Activated CD8-positive, alpha-beta memory T cell treated with anti-CD3 and anti-CD28 coated beads, Interleukin-2, amount 10 ng/mL, durations not matched to agents 7 days and 5 days (primary cell): ENCODE data around the gene FOXN3. TPM values are rescaled to one million over a fixed set of nuclear protein-coding genes. Genes with fewer than 3 reads are reported as not detected.
A peak's percentile ranks its signal among the peaks of the same experiment; 100 is the strongest.

ENCODE experiments used
- ATAC-seq: fragments of 150-1000 bp; cut with Tn5 transposase; one replicate; pipeline ENCODE4 v1.10.0; 2021; ENCODE audit warnings: moderate library complexity
- CTCF ChIA-PET: fragments of 350-600 bp; sonication (Branson Sonifier 250); formaldehyde crosslinking; loops from one replicate; lab custom pipeline; 2021; ENCODE audit warnings: antibody characterized with exemption; lab: Charles Lee
- DNase-seq: peaks from one replicate; pipeline ENCODE4 v3.0.0-alpha.2; 2020
- H3K27ac Mint-ChIP-seq: one replicate; pipeline ENCODE4 v1.8.0; 2021; ENCODE audit warnings: mild to moderate bottlenecking, mixed read lengths
- H3K27me3 Mint-ChIP-seq: one replicate; pipeline ENCODE4 v1.8.0; 2021; ENCODE audit warnings: mixed read lengths
- H3K36me3 Mint-ChIP-seq: one replicate; pipeline ENCODE4 v1.8.0; 2021; ENCODE audit warnings: mild to moderate bottlenecking, mixed read lengths
- H3K4me1 Mint-ChIP-seq: one replicate; pipeline ENCODE4 v1.8.0; 2021; ENCODE audit warnings: mixed read lengths
- H3K4me3 Mint-ChIP-seq: one replicate; pipeline ENCODE4 v1.8.0; 2021; ENCODE audit warnings: mild to moderate bottlenecking, moderate library complexity, mixed read lengths
- H3K9me3 Mint-ChIP-seq: one replicate; pipeline ENCODE4 v1.8.0; 2022; ENCODE audit warnings: low read depth, mixed read lengths
- total RNA-seq, 2 experiments: library from RNA; stranded (reverse); gene quantifications; one replicate each; pipeline ENCODE4 v1.2.3, GENCODE V29; 2021

The FOXN3 gene, protein sequence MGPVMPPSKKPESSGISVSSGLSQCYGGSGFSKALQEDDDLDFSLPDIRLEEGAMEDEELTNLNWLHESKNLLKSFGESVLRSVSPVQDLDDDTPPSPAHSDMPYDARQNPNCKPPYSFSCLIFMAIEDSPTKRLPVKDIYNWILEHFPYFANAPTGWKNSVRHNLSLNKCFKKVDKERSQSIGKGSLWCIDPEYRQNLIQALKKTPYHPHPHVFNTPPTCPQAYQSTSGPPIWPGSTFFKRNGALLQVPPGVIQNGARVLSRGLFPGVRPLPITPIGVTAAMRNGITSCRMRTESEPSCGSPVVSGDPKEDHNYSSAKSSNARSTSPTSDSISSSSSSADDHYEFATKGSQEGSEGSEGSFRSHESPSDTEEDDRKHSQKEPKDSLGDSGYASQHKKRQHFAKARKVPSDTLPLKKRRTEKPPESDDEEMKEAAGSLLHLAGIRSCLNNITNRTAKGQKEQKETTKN
- 100 to 1,000 TPM in 1 of 2 experiments, 10 to 100 TPM in 1; 85.6 to 103 TPM for total RNA-seq

DNA sequence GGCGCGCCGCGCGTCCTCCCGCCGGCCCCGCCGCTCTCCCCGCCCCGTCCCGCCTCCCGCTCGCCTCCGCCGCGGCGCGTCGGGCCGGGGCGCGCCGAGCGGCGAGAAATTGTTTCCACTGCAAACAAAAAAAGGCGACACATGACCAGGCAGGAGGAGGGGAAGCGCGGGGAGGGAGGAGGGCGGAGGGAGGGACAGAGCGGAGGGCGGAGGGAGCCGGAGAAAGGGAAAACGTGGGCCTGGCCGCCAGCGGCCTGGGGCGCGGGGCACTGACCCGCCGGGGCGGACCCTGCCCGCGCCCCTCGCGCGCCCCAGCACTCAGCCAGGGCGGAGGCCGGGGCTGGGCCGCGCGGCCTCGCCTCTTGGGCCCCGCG is at the start of gene FOXN3:
Gene FOXN3, minus strand, starts transcription at position 143 of the 374 bp plus-strand sequence. CDS start 4,757 bp downstream, outside the sequence.
- no peaks in the 10 kb centered on the region for H3K27me3 Mint-ChIP-seq
- peaks cover 9% of the 10 kb centered on the region for H3K36me3 Mint-ChIP-seq
- H3K4me1 Mint-ChIP-seq = peaks cover 33% of the 10 kb centered on the region
- CTCF ChIA-PET = no interaction called here
- peak; percentile 64 for ATAC-seq
- no peaks in the 10 kb centered on the region for H3K9me3 Mint-ChIP-seq
- peak within 1 kb of the TSS; percentile 89 for H3K4me3 Mint-ChIP-seq
- peak; percentile 93 for DNase-seq
- H3K27ac Mint-ChIP-seq = peak within 1 kb of the TSS; percentile 96

DNA sequence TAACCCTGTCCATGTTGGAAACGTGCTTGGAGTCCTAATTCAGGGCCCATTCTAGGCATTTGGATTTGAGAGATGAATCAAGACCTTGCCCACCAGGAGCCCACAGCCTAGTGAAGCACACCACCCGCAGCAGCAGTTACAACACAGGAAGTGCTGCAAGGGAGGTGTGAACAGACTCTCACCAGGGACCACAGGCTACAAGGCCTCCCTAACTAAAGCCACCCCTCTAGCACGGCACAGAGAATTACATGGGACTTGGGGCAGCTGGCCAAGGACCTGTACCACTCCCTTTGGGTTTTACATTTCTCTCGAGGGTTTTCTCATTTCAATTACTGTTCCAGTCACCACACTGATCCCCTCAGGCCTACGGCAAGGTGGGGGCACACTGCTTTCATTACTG is 49.5 kb upstream of the FOXN3 start:
- ATAC-seq = peak; percentile 100
- Mint-ChIP-seq H3K27me3 (no peaks in the 10 kb centered on the region), H3K9me3 (peaks cover 2% of the 10 kb centered on the region), H3K27ac (peak overlapping the region; percentile 85), H3K36me3 (peaks cover 17% of the 10 kb centered on the region), H3K4me3 (no peak overlapping the region), H3K4me1 (peaks cover 35% of the 10 kb centered on the region)
- peak; percentile 88 for DNase-seq
- CTCF ChIA-PET = interaction anchor here (0.8 to 1.9 kb wide), 6 partner anchors 18 to 44 kb away, joined by 3 to 7 read pairs (median 4); no protein-coding TSS in a partner anchor

DNA sequence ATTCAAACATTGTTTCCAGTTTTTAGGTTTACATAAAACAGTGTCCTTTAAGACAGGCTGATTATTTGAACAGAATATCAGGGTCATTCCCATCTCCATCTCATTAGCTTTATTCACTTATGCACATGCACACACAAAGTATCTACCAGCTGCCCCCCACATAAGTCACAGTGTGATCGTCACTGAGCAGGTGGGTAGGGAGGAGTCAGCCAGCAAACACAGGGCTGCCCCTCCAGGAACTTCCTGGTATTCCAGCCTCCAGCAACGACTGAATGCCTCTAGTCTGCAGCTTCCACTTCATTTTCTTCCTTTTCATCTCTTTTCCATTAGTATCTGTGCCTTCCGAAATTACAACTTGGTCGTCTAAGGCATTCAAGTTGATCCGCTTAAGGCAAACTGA is 48.8 kb upstream of the FOXN3 start:
- ATAC-seq = no peak
- H3K4me1 Mint-ChIP-seq = peaks cover 35% of the 10 kb centered on the region
- no peak overlapping the region for H3K4me3 Mint-ChIP-seq
- peaks cover 2% of the 10 kb centered on the region for H3K9me3 Mint-ChIP-seq
- no peaks in the 10 kb centered on the region for H3K27me3 Mint-ChIP-seq
- no peak for DNase-seq
- peak overlapping the region; percentile 85 for H3K27ac Mint-ChIP-seq
- CTCF ChIA-PET = interaction anchor here (0.8 to 1.9 kb wide), 5 partner anchors 18 to 48 kb away, joined by 3 to 7 read pairs (median 4); no protein-coding TSS in a partner anchor
- H3K36me3 Mint-ChIP-seq = peaks cover 17% of the 10 kb centered on the region

DNA sequence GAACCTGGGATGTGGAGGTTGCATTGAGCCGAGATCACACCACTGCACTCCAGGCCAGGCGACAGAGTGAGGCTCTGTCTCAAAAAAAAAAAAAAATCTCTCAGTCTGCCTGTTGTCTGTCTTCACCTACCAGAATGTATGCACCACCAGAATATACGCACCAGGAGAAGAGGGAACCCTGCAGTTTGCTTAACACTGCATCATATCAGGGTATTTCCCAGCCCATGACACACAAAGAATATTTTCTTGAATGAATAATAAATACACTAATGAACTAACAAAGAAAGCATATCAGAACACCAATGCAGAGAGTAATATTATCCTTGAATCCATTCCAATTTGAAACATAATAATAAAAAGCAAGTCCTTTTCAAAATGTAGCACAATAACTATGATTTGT is 44.2 kb upstream of the FOXN3 start:
- Mint-ChIP-seq H3K27ac (no peak overlapping the region), H3K36me3 (peaks cover 15% of the 10 kb centered on the region), H3K4me3 (no peak overlapping the region), H3K9me3 (peaks cover 2% of the 10 kb centered on the region), H3K4me1 (peaks cover 13% of the 10 kb centered on the region), H3K27me3 (no peaks in the 10 kb centered on the region)
- ATAC-seq (no peak), DNase-seq (no peak)
- CTCF ChIA-PET = no interaction called here

DNA sequence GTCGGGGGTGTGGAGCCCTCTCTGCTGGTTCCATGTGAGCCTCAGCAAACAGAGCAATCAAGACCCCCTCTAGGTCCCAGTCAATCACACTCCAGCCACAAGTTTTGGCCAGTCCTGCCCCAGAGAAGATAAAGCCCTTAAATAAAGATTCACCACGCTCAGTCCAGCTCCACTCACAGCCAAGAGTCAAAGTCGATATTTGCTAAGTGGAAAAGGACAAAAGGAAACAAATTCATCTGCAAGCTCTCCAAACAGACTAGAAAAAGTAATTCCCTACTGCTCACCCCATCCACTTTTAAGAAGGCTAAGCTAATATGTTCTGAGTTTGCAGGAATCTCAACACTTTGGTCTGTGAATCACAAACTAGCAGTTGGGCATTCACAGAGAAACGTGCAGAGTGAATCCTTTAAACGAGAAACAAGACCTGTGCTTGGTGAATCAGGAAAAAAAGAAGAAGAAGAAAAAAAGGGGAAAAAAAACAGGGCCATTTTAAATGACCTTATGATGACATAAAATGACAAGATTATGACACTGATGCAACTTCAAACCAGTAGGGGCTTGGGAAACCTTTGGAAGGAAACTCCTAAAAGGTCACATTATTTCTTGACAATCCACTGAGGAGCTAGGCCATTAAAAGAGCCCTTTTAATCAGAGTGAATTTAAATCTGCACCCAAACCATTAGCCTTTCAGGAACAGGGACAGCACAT is 41.8 kb upstream of the FOXN3 start:
- Mint-ChIP-seq H3K27me3 (no peaks in the 10 kb centered on the region), H3K4me1 (peaks cover 4% of the 10 kb centered on the region), H3K9me3 (no peaks in the 10 kb centered on the region), H3K4me3 (no peak overlapping the region), H3K27ac (no peak overlapping the region), H3K36me3 (no peaks in the 10 kb centered on the region)
- no peak for DNase-seq
- ATAC-seq = no peak
- CTCF ChIA-PET = interaction anchor here (1.1 to 1.4 kb wide), 2 partner anchors 11 to 21 kb away, joined by 3 to 5 read pairs; no protein-coding TSS in a partner anchor

DNA sequence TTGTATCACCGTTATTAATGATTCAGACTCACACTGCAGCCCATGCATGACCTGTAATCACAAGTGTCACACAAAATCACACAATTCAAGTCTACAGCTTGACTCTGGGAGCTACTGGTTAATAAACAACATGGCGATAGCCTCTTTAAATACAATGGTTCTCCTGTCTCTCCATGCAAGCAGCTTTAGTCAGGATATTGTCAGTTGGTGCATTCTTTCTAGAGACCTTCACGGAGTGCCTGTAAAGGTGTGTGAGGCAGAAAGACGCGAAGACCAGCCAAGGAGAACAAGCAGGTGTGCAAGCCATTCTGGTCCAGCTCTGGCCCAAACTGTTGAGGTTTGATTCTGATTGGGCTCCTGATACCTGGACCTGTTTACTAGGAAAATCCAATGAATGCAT is 40.0 kb upstream of the FOXN3 start:
- CTCF ChIA-PET = no interaction called here
- no peak overlapping the region for H3K4me3 Mint-ChIP-seq

DNA sequence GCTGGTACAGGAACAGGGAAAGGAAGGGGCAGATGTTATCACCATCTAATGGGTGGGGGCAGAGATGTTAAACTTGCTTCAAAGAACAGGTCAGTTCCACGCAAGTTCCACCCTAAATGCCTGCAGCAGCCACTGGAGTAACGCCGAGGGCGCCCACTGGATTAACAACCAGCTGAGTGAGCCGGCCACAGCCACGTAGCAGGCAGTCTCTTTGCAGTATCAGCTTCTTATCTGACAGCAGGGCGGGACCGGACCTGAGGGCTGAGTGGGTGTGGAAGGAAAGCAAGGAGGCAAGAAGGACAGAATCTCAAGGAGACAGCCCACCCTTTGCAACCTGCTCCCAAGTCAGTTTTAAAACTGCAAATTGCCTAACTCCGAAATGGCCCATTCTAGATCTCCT is 38.4 kb upstream of the FOXN3 start:
- CTCF ChIA-PET = interaction anchor here (0.7 kb wide), 1 partner anchor 33 kb away, joined by 5 read pairs; no protein-coding TSS in a partner anchor
- no peak overlapping the region for H3K4me3 Mint-ChIP-seq
- H3K27me3 Mint-ChIP-seq = no peaks in the 10 kb centered on the region
- H3K36me3 Mint-ChIP-seq = peaks cover 1% of the 10 kb centered on the region
- ATAC-seq (no peak), DNase-seq (no peak)
- no peak overlapping the region for H3K27ac Mint-ChIP-seq
- H3K9me3 Mint-ChIP-seq = no peaks in the 10 kb centered on the region
- peaks cover 4% of the 10 kb centered on the region for H3K4me1 Mint-ChIP-seq

More for the DNA sequence above, 40.0 kb upstream of the FOXN3 start:
- Mint-ChIP-seq H3K27me3 (no peaks in the 10 kb centered on the region), H3K9me3 (no peaks in the 10 kb centered on the region), H3K36me3 (no peaks in the 10 kb centered on the region), H3K4me1 (peaks cover 4% of the 10 kb centered on the region), H3K27ac (no peak overlapping the region)
- DNase-seq (no peak), ATAC-seq (no peak)

DNA sequence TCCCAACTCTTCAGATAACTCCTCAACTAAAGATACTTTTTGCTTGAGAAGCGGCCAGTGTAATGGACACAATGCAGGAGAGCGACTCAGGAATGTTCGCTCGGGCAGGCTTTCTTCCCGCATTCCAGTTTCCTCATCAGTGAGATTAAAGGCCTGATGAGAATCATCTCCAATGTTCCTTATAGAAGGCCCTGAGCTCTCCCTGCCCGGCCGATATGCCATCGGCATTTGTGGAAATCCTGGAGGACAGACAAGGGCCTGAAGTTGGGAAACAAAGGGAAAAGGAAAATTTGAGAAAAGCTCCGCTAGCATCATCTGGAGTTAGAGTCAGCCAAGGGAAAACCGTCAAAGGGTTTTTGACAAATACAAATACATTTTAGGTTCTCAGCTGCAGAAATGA is 38.0 kb upstream of the FOXN3 start:
- Mint-ChIP-seq H3K9me3 (no peaks in the 10 kb centered on the region), H3K27me3 (no peaks in the 10 kb centered on the region), H3K4me3 (no peak overlapping the region), H3K4me1 (peaks cover 4% of the 10 kb centered on the region), H3K27ac (no peak overlapping the region), H3K36me3 (peaks cover 1% of the 10 kb centered on the region)
- DNase-seq (no peak), ATAC-seq (no peak)
- CTCF ChIA-PET = no interaction called here

DNA sequence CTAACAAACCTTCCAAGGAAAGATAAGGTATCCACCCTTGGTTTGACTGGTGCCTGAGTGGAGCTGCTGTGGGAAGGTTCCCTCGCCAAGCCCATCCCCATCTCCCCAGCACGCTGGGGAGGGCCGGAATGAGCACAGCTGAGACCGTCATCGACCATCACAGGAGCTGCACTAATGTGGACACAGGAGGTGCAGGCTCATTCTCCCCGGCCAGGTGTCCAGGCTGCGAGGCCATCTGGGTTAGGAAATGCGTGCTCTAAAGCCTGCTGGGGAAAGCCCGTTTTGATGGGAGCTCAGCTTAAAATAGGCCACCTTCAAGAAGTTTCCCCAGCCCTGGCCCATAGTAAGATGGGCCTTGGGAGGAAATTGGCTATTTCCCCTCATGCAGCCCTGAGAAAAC is 35.2 kb upstream of the FOXN3 start:
- H3K27me3 Mint-ChIP-seq = no peaks in the 10 kb centered on the region
- H3K9me3 Mint-ChIP-seq = no peaks in the 10 kb centered on the region
- H3K4me1 Mint-ChIP-seq = peaks cover 9% of the 10 kb centered on the region
- CTCF ChIA-PET = no interaction called here
- no peak for DNase-seq
- H3K27ac Mint-ChIP-seq = no peak overlapping the region
- H3K4me3 Mint-ChIP-seq = no peak overlapping the region
- peaks cover 4% of the 10 kb centered on the region for H3K36me3 Mint-ChIP-seq
- no peak for ATAC-seq

DNA sequence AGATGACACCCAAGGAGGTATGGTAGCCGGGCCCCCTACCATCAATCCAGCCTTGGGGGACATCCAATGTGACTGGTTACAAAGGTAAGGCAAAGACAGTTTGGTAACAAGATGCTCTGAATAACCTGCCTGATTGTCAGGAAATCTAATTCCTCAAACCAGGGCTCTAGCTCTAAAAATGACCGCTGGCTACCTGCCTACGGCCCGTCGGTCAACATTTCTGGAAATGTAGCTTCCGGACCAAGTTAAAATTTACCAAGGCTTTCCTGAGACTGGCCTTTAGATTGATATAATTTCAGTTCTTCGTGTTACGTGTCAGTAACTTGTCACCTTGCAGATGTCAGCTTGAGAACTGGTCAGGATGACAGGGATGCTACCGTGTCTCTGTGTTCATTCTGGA is 34.2 kb upstream of the FOXN3 start:
- no peaks in the 10 kb centered on the region for H3K27me3 Mint-ChIP-seq
- H3K4me1 Mint-ChIP-seq = peaks cover 14% of the 10 kb centered on the region
- H3K36me3 Mint-ChIP-seq = peaks cover 12% of the 10 kb centered on the region
- CTCF ChIA-PET = no interaction called here
- no peak for DNase-seq
- H3K27ac Mint-ChIP-seq = no peak overlapping the region
- ATAC-seq = no peak
- no peaks in the 10 kb centered on the region for H3K9me3 Mint-ChIP-seq
- H3K4me3 Mint-ChIP-seq = no peak overlapping the region

DNA sequence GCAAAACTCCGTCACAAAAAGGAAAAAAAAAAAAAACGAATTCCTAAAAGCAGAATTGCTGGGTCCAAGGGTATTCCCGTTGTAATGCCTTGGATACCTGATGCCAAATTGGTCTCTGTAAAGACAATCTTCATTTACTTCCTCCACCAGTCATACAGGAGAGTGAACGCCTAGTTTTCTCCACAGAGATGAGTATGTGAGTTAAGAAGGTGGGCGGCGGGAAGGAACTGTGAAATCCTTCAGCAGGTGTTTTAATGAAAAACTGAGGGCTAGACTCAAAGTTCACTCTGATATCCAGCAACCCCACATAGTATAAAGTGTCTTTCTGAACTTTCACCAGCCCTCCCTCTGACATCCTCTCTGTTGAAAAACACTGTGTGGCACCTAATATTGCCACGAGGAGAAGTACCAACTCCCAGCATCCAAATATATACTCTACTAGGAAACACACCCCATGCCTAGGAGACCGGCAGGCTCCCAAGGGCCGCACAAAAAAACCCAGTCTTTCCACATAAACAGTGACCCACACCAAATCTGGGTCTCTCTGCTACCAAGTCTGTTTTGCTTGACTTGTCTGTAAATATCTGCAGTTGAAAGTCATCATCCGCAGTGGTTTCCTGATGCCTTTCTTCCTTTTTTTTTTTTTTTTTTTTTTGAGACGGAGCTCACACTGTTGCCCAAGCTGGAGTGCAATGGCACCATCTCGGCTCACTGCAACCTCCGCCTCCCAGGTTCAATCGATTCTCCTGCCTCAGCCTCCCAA is 30.3 kb upstream of the FOXN3 start:
- H3K4me1 Mint-ChIP-seq = peaks cover 40% of the 10 kb centered on the region

DNA sequence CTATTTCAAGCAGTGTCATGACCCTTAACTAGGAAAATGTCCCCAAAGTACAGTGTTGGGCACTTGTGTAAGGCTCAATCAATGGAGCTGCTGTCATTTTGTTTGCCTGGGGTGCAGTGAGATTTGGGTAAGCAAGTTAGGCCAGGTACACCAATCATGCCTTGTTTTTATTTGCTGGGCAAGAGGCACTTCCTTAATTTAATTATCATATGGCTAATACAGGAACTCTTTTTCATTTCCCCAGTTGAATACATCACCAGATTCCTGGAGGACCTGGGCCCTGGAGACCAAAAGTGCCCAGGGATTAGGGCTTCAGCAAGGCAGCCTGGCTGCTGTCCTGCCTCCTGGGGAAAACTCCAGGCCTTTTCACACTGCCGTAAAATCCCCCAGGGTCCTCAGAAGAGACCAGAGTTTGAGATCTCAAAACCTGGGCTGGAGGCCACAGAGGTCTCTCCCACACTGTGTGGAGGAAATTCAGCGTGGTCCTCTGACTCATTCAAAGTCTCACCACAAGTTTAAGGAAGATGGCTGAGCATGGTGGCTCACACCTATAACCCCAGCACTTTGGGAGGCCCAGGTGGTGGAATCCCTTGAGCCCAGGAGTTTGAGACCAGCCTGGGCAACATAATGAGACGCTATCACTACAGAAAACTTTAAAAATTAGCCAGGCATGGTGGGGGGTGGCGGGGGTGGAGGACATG is 28.4 kb upstream of the FOXN3 start:
- peaks cover 30% of the 10 kb centered on the region for H3K36me3 Mint-ChIP-seq
- DNase-seq = peak; percentile 66
- CTCF ChIA-PET = interaction anchor here (0.6 to 1.0 kb wide), 2 partner anchors 196 to 426 kb away, joined by 3 read pairs; no protein-coding TSS in a partner anchor
- H3K27ac Mint-ChIP-seq = peak overlapping the region; percentile 76
- H3K4me3 Mint-ChIP-seq = no peak overlapping the region
- H3K4me1 Mint-ChIP-seq = peaks cover 40% of the 10 kb centered on the region
- peak; percentile 77 for ATAC-seq
- H3K27me3 Mint-ChIP-seq = no peaks in the 10 kb centered on the region
- no peaks in the 10 kb centered on the region for H3K9me3 Mint-ChIP-seq

More for the DNA sequence above, 30.3 kb upstream of the FOXN3 start:
- no peak overlapping the region for H3K4me3 Mint-ChIP-seq
- H3K9me3 Mint-ChIP-seq = no peaks in the 10 kb centered on the region
- ATAC-seq (no peak), DNase-seq (no peak)
- H3K27ac Mint-ChIP-seq = no peak overlapping the region
- H3K27me3 Mint-ChIP-seq = no peaks in the 10 kb centered on the region
- peaks cover 31% of the 10 kb centered on the region for H3K36me3 Mint-ChIP-seq
- CTCF ChIA-PET = interaction anchor here (0.8 to 1.6 kb wide), 3 partner anchors 18 to 210 kb away, joined by 3 to 5 read pairs (median 3); no protein-coding TSS in a partner anchor
